Renal cortical epithelial cell (primary cell): ENCODE data around the gene ITPR3. TPM values are rescaled to one million over a fixed set of nuclear protein-coding genes. Genes with fewer than 3 reads are reported as not detected.
"Not testable (repeated sequence)": the region's sequence is repeated elsewhere in the genome, so short reads cannot be mapped to it uniquely, and the experiment has no call there.

Experiments
- DNase-seq: peaks from one replicate; pipeline ENCODE4 v3.0.0-alpha.2; 2011; ENCODE audit warnings: low read depth
- total RNA-seq: library from RNA; depleted of rRNA; stranded (reverse); fragments of >200 nt; gene quantifications from 2 replicates; pipeline ENCODE4 v1.2.3, GENCODE V29; 2014

Gene ITPR3
- total RNA-seq, 1 donor from 2014 or later = 173 TPM

GRCh38 chr6:33591424-33592032, 29.6 kb upstream of the ITPR3 start:
- DNase-seq = no peak

GRCh38 chr6:33592280-33592594, 28.9 kb upstream of the ITPR3 start:
- no peak for DNase-seq

- DNase-seq = peak; percentile 65
Observed at GRCh38 chr6:33592595-33593413, 28.3 kb upstream of the ITPR3 start.

- no peak for DNase-seq
Observed at GRCh38 chr6:33593414-33593727, 27.8 kb upstream of the ITPR3 start.

- DNase-seq = no peak
Observed at GRCh38 chr6:33595001-33595846, 25.9 kb upstream of the ITPR3 start.

- DNase-seq = not testable (repeated sequence)
Observed at GRCh38 chr6:33596894-33597293, 24.2 kb upstream of the ITPR3 start.

GRCh38 chr6:33597551-33598322, 23.4 kb upstream of the ITPR3 start:
- DNase-seq = no peak

- peak; percentile 91 for DNase-seq
Observed at GRCh38 chr6:33599413-33599938, 21.6 kb upstream of the ITPR3 start.

GRCh38 chr6:33600761-33601160, 20.4 kb upstream of the ITPR3 start:
- DNase-seq = no peak

GRCh38 chr6:33602180-33602579, 18.9 kb upstream of the ITPR3 start:
- DNase-seq = no peak

- DNase-seq = no peak
Observed at GRCh38 chr6:33604941-33605854, 15.9 kb upstream of the ITPR3 start.

GRCh38 chr6:33606642-33607041, 14.5 kb upstream of the ITPR3 start:
- no peak for DNase-seq

- no peak for DNase-seq
Observed at GRCh38 chr6:33607126-33607783, 13.9 kb upstream of the ITPR3 start.

- no peak for DNase-seq
Observed at GRCh38 chr6:33607784-33608161, 13.3 kb upstream of the ITPR3 start.

GRCh38 chr6:33609019-33609418, 12.1 kb upstream of the ITPR3 start:
- DNase-seq = no peak

GRCh38 chr6:33609528-33609927, 11.6 kb upstream of the ITPR3 start:
- peak; percentile 62 for DNase-seq

GRCh38 chr6:33610067-33610466, 11.1 kb upstream of the ITPR3 start:
- DNase-seq = no peak

- DNase-seq = no peak
Observed at GRCh38 chr6:33610779-33611732, 10.1 kb upstream of the ITPR3 start.
